ENCODE measurements around the gene SURF4. TPM values are rescaled to one million over a fixed set of nuclear protein-coding genes. Genes with fewer than 3 reads are reported as not detected.
"Not testable (repeated sequence)": the region's sequence is repeated elsewhere in the genome, so short reads cannot be mapped to it uniquely, and the experiment has no call there.

SURF4 gene
- total RNA-seq, 1 donor, result 392 TPM

GRCh38 chr9:133322701-133323100 is 53.2 kb downstream of the SURF4 start:
- TF ChIP-seq CTCF (IDR thresholded peaks at IDR 0.05; ENCODE audit: extremely low read depth, low read depth, low read length), result no peak
- H3K9me3 ChIP-seq (ENCODE audit: low read depth, low read length), result no peaks in the 10 kb centered on the region
- peaks cover 4% of the 10 kb centered on the region for H3K27me3 ChIP-seq (ENCODE audit: insufficient read depth, low read length)
- H3K4me2 ChIP-seq (ENCODE audit: insufficient read depth, low read length), result no peak overlapping the region
- no peaks in the 10 kb centered on the region for H4K20me1 ChIP-seq (ENCODE audit: insufficient read depth, low read length)
- H3K27ac ChIP-seq (ENCODE audit: low read depth, low read length), result no peak overlapping the region
- no peaks in the 10 kb centered on the region for H3K79me2 ChIP-seq (ENCODE audit: insufficient read depth, low read length)
- H3K4me3 ChIP-seq (ENCODE audit: insufficient read depth, low read length), result no peak overlapping the region
- H2AFZ ChIP-seq (ENCODE audit: low read length), result no peak overlapping the region
- no peaks in the 10 kb centered on the region for H3K36me3 ChIP-seq (ENCODE audit: insufficient read depth, low read length)
- no peaks in the 10 kb centered on the region for H3K4me1 ChIP-seq (ENCODE audit: insufficient read depth, low read length)
- no peak for DNase-seq (ENCODE audit: insufficient read length, low spot score, missing footprints)

GRCh38 chr9:133321411-133321935 is 54.4 kb downstream of the SURF4 start:
- Histone ChIP-seq H3K4me3 (ENCODE audit: insufficient read depth, low read length) (no peak overlapping the region), H3K36me3 (ENCODE audit: insufficient read depth, low read length) (no peaks in the 10 kb centered on the region), H3K27me3 (ENCODE audit: insufficient read depth, low read length) (peaks cover 4% of the 10 kb centered on the region), H3K27ac (ENCODE audit: low read depth, low read length) (no peak overlapping the region), H2AFZ (ENCODE audit: low read length) (no peak overlapping the region), H3K79me2 (ENCODE audit: insufficient read depth, low read length) (no peaks in the 10 kb centered on the region), H3K4me1 (ENCODE audit: insufficient read depth, low read length) (no peaks in the 10 kb centered on the region), H3K4me2 (ENCODE audit: insufficient read depth, low read length) (no peak overlapping the region), H3K9me3 (ENCODE audit: low read depth, low read length) (no peaks in the 10 kb centered on the region), H4K20me1 (ENCODE audit: insufficient read depth, low read length) (no peaks in the 10 kb centered on the region)
- no peak for DNase-seq (ENCODE audit: insufficient read length, low spot score, missing footprints)
- no peak for TF ChIP-seq CTCF (IDR thresholded peaks at IDR 0.05; ENCODE audit: extremely low read depth, low read depth, low read length)

GRCh38 chr9:133320421-133320881 is 55.4 kb downstream of the SURF4 start:
- no peaks in the 10 kb centered on the region for H4K20me1 ChIP-seq (ENCODE audit: insufficient read depth, low read length)
- TF ChIP-seq CTCF (IDR thresholded peaks at IDR 0.05; ENCODE audit: extremely low read depth, low read depth, low read length), result no peak
- H3K4me2 ChIP-seq (ENCODE audit: insufficient read depth, low read length), result no peak overlapping the region
- H3K4me3 ChIP-seq (ENCODE audit: insufficient read depth, low read length), result no peak overlapping the region
- no peaks in the 10 kb centered on the region for H3K4me1 ChIP-seq (ENCODE audit: insufficient read depth, low read length)
- H3K27ac ChIP-seq (ENCODE audit: low read depth, low read length), result no peak overlapping the region
- H3K27me3 ChIP-seq (ENCODE audit: insufficient read depth, low read length), result peaks cover 4% of the 10 kb centered on the region
- H3K36me3 ChIP-seq (ENCODE audit: insufficient read depth, low read length), result no peaks in the 10 kb centered on the region
- H3K79me2 ChIP-seq (ENCODE audit: insufficient read depth, low read length), result no peaks in the 10 kb centered on the region
- no peak for DNase-seq (ENCODE audit: insufficient read length, low spot score, missing footprints)
- H2AFZ ChIP-seq (ENCODE audit: low read length), result no peak overlapping the region
- H3K9me3 ChIP-seq (ENCODE audit: low read depth, low read length), result no peaks in the 10 kb centered on the region

GRCh38 chr9:133317551-133317950 is 58.3 kb downstream of the SURF4 start:
- not testable (repeated sequence) for H3K9me3 ChIP-seq (ENCODE audit: low read depth, low read length); H3K4me1 ChIP-seq (ENCODE audit: insufficient read depth, low read length); H3K79me2 ChIP-seq (ENCODE audit: insufficient read depth, low read length); H3K4me3 ChIP-seq (ENCODE audit: insufficient read depth, low read length); DNase-seq (ENCODE audit: insufficient read length, low spot score, missing footprints); H3K27ac ChIP-seq (ENCODE audit: low read depth, low read length); H3K36me3 ChIP-seq (ENCODE audit: insufficient read depth, low read length); H3K27me3 ChIP-seq (ENCODE audit: insufficient read depth, low read length); H4K20me1 ChIP-seq (ENCODE audit: insufficient read depth, low read length); H2AFZ ChIP-seq (ENCODE audit: low read length); H3K4me2 ChIP-seq (ENCODE audit: insufficient read depth, low read length)

Data from osteoblast (primary cell).